ENCODE results near the gene TBCD. TPM values are rescaled to one million over a fixed set of nuclear protein-coding genes. Genes with fewer than 3 reads are reported as not detected.
A peak's percentile ranks its signal among the peaks of the same experiment; 100 is the strongest.
"Not testable (repeated sequence)": the region's sequence is repeated elsewhere in the genome, so short reads cannot be mapped to it uniquely, and the experiment has no call there.

Gene TBCD
- total RNA-seq, 1 donor from 2014 or later = 156 TPM

- intact Hi-C loops (cut with DNase I) = no loop called here
- H3K36me3 ChIP-seq = peaks cover 15 to 50% of the 10 kb centered on the region in 2 donors
Observed at GRCh38 chr17:82772026-82772425, 20.2 kb downstream of the TBCD start.

DNA sequence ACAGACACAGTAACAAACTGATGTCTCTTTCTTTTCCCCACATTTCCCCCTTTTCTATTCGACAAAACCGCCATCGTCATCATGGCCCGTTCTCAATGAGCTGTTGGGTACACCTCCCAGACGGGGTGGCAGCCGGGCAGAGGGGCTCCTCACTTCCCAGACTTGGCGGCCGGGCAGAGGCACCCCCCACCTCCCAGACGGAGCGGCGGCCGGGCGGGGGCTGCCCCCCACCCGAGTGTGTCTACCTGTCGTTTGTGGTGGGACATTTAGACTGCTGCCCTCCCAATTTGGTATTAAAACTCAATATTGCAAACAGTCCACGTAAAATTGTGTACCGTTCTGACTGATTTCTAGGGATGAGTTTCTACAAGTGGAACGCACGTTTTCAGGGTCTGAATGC is 22.6 kb downstream of the TBCD start:
- not testable (repeated sequence) for DNase-seq (ENCODE audit: low spot score in 2 of 2); H3K27ac ChIP-seq; H3K27me3 ChIP-seq; H3K4me3 ChIP-seq; H3K9me3 ChIP-seq; H3K4me1 ChIP-seq
- intact Hi-C loops (cut with DNase I) = loop anchor here (2.0 kb wide), 2 partner anchors 106 to 424 kb away; no protein-coding TSS in a partner anchor
- peaks cover 5 to 27% of the 10 kb centered on the region in 2 donors for H3K36me3 ChIP-seq

More at GRCh38 chr17:82772026-82772425, 20.2 kb downstream of the TBCD start:
- H3K27ac ChIP-seq = no peak overlapping the region
- no peaks in the 10 kb centered on the region for H3K27me3 ChIP-seq
- H3K4me3 ChIP-seq = no peak overlapping the region
- no peaks in the 10 kb centered on the region for H3K4me1 ChIP-seq
- TF ChIP-seq CTCF (IDR thresholded peaks at IDR 0.05) = no peak
- DNase-seq (ENCODE audit: low spot score in 2 of 2) = no peak
- H3K9me3 ChIP-seq = no peaks in the 10 kb centered on the region

GRCh38 chr17:82775001-82775823 is 23.3 kb downstream of the TBCD start:
- intact Hi-C loops (cut with DNase I) = loop anchor here (2.0 kb wide), 2 partner anchors 106 to 424 kb away; no protein-coding TSS in a partner anchor
- H3K4me3 ChIP-seq = no peak overlapping the region
- H3K36me3 ChIP-seq = peaks cover 3 to 21% of the 10 kb centered on the region in 2 donors
- peak in 1 of 2 donors; percentile 75 for DNase-seq (ENCODE audit: low spot score in 2 of 2)
- TF ChIP-seq CTCF (IDR thresholded peaks at IDR 0.05) = peak; percentile 70 to 87 (median 86)
- H3K9me3 ChIP-seq = no peaks in the 10 kb centered on the region
- H3K27me3 ChIP-seq = no peaks in the 10 kb centered on the region
- no peak overlapping the region for H3K27ac ChIP-seq
- H3K4me1 ChIP-seq = no peaks in the 10 kb centered on the region

DNA sequence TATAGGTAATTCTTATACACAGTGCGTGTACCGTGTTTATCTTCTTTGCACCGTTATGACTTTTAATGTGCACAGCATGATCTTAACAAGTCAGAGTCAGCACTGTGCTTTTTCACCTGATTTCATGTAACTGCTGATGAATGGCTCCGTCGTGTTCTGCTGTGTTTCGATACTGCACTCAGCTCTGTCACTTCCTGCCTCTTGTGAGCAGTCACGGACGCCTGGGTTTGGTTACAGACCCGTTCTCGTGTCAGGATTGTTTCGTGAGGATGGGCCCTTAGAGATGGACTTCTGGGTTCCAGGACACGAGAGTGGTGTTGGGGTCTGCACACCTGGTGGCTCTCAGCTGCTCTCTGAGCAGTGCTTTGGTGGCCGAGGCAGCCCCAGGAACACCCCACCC is 24.6 kb downstream of the TBCD start:
- intact Hi-C loops (cut with DNase I) = no loop called here
- no peaks in the 10 kb centered on the region for H3K27me3 ChIP-seq

GRCh38 chr17:82777778-82778375 is 26.0 kb downstream of the TBCD start:
- DNase-seq (ENCODE audit: low spot score in 2 of 2); H3K9me3 ChIP-seq; H3K4me1 ChIP-seq; H3K27ac ChIP-seq; H3K27me3 ChIP-seq; intact Hi-C loops (cut with DNase I); H3K4me3 ChIP-seq: not testable (repeated sequence)
- H3K36me3 ChIP-seq = peaks cover 2 to 18% of the 10 kb centered on the region in 2 donors
- TF ChIP-seq CTCF (IDR thresholded peaks at IDR 0.05) = peak in 2 of 3 experiments; percentile 12 to 19

More for the DNA sequence above, 24.6 kb downstream of the TBCD start:
- no peak overlapping the region for H3K4me3 ChIP-seq
- TF ChIP-seq CTCF (IDR thresholded peaks at IDR 0.05) = no peak
- H3K4me1 ChIP-seq = no peaks in the 10 kb centered on the region
- H3K9me3 ChIP-seq = no peaks in the 10 kb centered on the region
- DNase-seq (ENCODE audit: low spot score in 2 of 2) = no peak
- H3K36me3 ChIP-seq = peaks cover 3 to 17% of the 10 kb centered on the region in 2 donors
- no peak overlapping the region for H3K27ac ChIP-seq

GRCh38 chr17:82779541-82779940 is 27.7 kb downstream of the TBCD start:
- DNase-seq (ENCODE audit: low spot score in 2 of 2) = no peak
- H3K36me3 ChIP-seq = peaks cover 15 to 21% of the 10 kb centered on the region in 2 donors
- no peaks in the 10 kb centered on the region for H3K4me1 ChIP-seq
- H3K4me3 ChIP-seq = no peak overlapping the region
- no peaks in the 10 kb centered on the region for H3K27me3 ChIP-seq
- intact Hi-C loops (cut with DNase I) = no loop called here
- no peak for TF ChIP-seq CTCF (IDR thresholded peaks at IDR 0.05)
- H3K27ac ChIP-seq = no peak overlapping the region
- no peaks in the 10 kb centered on the region for H3K9me3 ChIP-seq

Measured in ascending aorta (tissue), 2 donors.